B cell (primary cell): Measurements from ENCODE around the gene PSMD6. TPM values are rescaled to one million over a fixed set of nuclear protein-coding genes. Genes with fewer than 3 reads are reported as not detected.

Experiments used
- ATAC-seq: fragments of 200-7000 bp; cut with Tn5 transposase; one replicate; pipeline ENCODE4 v1.10.0; 2021; ENCODE audit warnings: low read depth, mild to moderate bottlenecking, moderate number of reproducible peaks, moderate library complexity
- CTCF ChIA-PET: fragments of 350-600 bp; sonication (Branson Sonifier 250); formaldehyde crosslinking; loops from one replicate; lab custom pipeline; 2021; ENCODE audit warnings: antibody characterized with exemption, inconsistent platforms; lab: Charles Lee
- POLR2A ChIA-PET: fragments of 350-600 bp; sonication (Branson Sonifier 250); formaldehyde crosslinking; loops from one replicate; lab custom pipeline; 2021; ENCODE audit warnings: antibody characterized with exemption; lab: Charles Lee
- DNase-seq: peaks from one replicate; pipeline ENCODE4 v3.0.0; 2013
- H2AFZ ChIP-seq: 2 replicates; pipeline ENCODE4 v1.6.1; 2012; ENCODE audit warnings: mild to moderate bottlenecking, low read depth, low read length; ENCODE audit not compliant: insufficient read depth, poor library complexity, severe bottlenecking
- H3K27ac ChIP-seq, 2 donors: 1 replicate in 1 of 2; 2 replicates in 1 of 2; pipeline ENCODE4 v1.5.1; 2012 to 2013; ENCODE audit warnings: low read length in 2 of 2, mild to moderate bottlenecking in 2 of 2, moderate library complexity in 1 of 2
- H3K27me3 ChIP-seq, 4 experiments: fragments of 200-600 bp in 1 of 4; sonication (generic) in 1 of 4; replicated peaks in 1 of 4; 1 replicate in 2 of 4; 2 replicates in 2 of 4; pipeline versions ENCODE4 v1.6.1 to v1.7.0; 2013 to 2016; ENCODE audit warnings: low read length in 3 of 4, mild to moderate bottlenecking in 2 of 4, mixed read lengths in 1 of 4, moderate library complexity in 1 of 4; ENCODE audit not compliant: insufficient read depth in 4 of 4, control insufficient read depth in 3 of 4; ENCODE audit errors: control extremely low read depth in 1 of 4
- H3K36me3 ChIP-seq, 2 experiments: replicated peaks in 1 of 2; 1 replicate in 1 of 2; 2 replicates in 1 of 2; pipeline versions ENCODE4 v1.6.1 to v1.7.1; 2013; ENCODE audit warnings: low read length in 1 of 2; ENCODE audit not compliant: insufficient read depth in 2 of 2, control insufficient read depth in 1 of 2; ENCODE audit errors: control extremely low read depth in 1 of 2, extremely low read depth in 1 of 2
- H3K4me1 ChIP-seq, 2 donors: fragments of 200-600 bp in 1 of 2; sonication (generic) in 1 of 2; 1 replicate in 1 of 2; 2 replicates in 1 of 2; pipeline versions ENCODE4 v1.5.1 to v1.6.1; 2013 to 2017; ENCODE audit warnings: low read length in 2 of 2; ENCODE audit not compliant: control insufficient read depth in 2 of 2, insufficient read depth in 2 of 2
- H3K4me2 ChIP-seq: replicated peaks from 2 replicates; pipeline ENCODE3; 2012; ENCODE audit warnings: mild to moderate bottlenecking, low read depth, low read length; ENCODE audit not compliant: poor library complexity, severe bottlenecking
- H3K4me3 ChIP-seq, 5 experiments: fragments of 200-600 bp in 1 of 5; sonication (generic) in 1 of 5; 1 replicate in 3 of 5; 2 replicates in 2 of 5; pipeline versions ENCODE4 v1.5.1 to v1.7.0; 2011 to 2016; ENCODE audit warnings: low read length in 4 of 5, mild to moderate bottlenecking in 4 of 5, low read depth in 2 of 5, control low read depth in 1 of 5, moderate library complexity in 1 of 5; ENCODE audit not compliant: insufficient read depth in 1 of 5; ENCODE audit errors: control extremely low read depth in 1 of 5, extremely low read depth in 1 of 5
- H3K79me2 ChIP-seq: fragments of 200-600 bp; sonication (generic); one replicate; pipeline ENCODE4 v1.6.0; 2016; ENCODE audit warnings: low read length; ENCODE audit not compliant: control insufficient read depth, insufficient read depth
- H3K9ac ChIP-seq: fragments of 200-600 bp; sonication (generic); 2 replicates; pipeline ENCODE4 v1.6.1; 2017; ENCODE audit warnings: mild to moderate bottlenecking, low read length, moderate library complexity
- H3K9me3 ChIP-seq, 3 donors: one replicate each; pipeline versions ENCODE4 v1.6.1 to v1.7.1; 2013; ENCODE audit warnings: low read length in 2 of 3; ENCODE audit not compliant: control insufficient read depth in 2 of 3, insufficient read depth in 1 of 3; ENCODE audit errors: control extremely low read depth in 1 of 3
- H4K20me1 ChIP-seq: 2 replicates; pipeline ENCODE4 v1.6.0; 2012; ENCODE audit warnings: mild to moderate bottlenecking, low read length; ENCODE audit not compliant: insufficient read depth, control insufficient read depth, poor library complexity, severe bottlenecking
- H3K27ac Mint-ChIP-seq: one replicate; pipeline ENCODE4 v1.8.0; 2021; ENCODE audit warnings: mixed read lengths
- H3K27me3 Mint-ChIP-seq: one replicate; pipeline ENCODE4 v1.8.0; 2021; ENCODE audit warnings: mixed read lengths
- H3K4me1 Mint-ChIP-seq: one replicate; pipeline ENCODE4 v1.8.0; 2021; ENCODE audit warnings: mixed read lengths
- H3K4me3 Mint-ChIP-seq: one replicate; pipeline ENCODE4 v1.8.0; 2021; ENCODE audit warnings: mixed read lengths
- H3K9me3 Mint-ChIP-seq: one replicate; pipeline ENCODE4 v1.8.0; 2022; ENCODE audit warnings: mixed read lengths; ENCODE audit not compliant: insufficient read depth
- CTCF ChIP-seq: fragments of 200-600 bp; IDR thresholded peaks from one replicate; pipeline ENCODE4 v1.8.0; 2022; ENCODE audit warnings: antibody characterized with exemption, mild to moderate bottlenecking
- EZH2 ChIP-seq: IDR thresholded peaks from 2 replicates; pipeline ENCODE4 v1.6.1; 2012; ENCODE audit warnings: borderline replicate concordance, low read depth, mild to moderate bottlenecking, moderate library complexity, low read length; ENCODE audit not compliant: insufficient read depth, poor library complexity, severe bottlenecking
- WGBS: methylation state at CpG from one replicate; pipeline ENCODE4 v1.1.5; 2013; ENCODE audit warnings: missing lambda C conversion rate; ENCODE audit not compliant: insufficient coverage; 5-methylcytosine and 5-hydroxymethylcytosine counted together
- intact Hi-C: fragments of 100-400 bp; cut with micrococcal nuclease; formaldehyde crosslinking; loops from one replicate; pipeline ENCODE4 v1.10.0; 2022
- polyA plus RNA-seq: library from polyadenylated mRNA; depleted of rRNA; stranded (reverse); fragments of >200 nt; gene quantifications from 2 replicates; pipeline ENCODE4 v1.2.3, GENCODE V29; 2012
- total RNA-seq, 2 donors: library from RNA; stranded (reverse); fragments of 120-200 nt in 1 of 2; gene quantifications; 1 replicate in 1 of 2; 2 replicates in 1 of 2; pipeline versions ENCODE4 v1.2.3 to v1.2.4, GENCODE V29; 2013 to 2022

The PSMD6 gene
- total and polyA plus RNA-seq, 2 donors (not counting 1 experiment from before 2014, with no cell fraction given): 34.7 to 63.4 TPM

DNA sequence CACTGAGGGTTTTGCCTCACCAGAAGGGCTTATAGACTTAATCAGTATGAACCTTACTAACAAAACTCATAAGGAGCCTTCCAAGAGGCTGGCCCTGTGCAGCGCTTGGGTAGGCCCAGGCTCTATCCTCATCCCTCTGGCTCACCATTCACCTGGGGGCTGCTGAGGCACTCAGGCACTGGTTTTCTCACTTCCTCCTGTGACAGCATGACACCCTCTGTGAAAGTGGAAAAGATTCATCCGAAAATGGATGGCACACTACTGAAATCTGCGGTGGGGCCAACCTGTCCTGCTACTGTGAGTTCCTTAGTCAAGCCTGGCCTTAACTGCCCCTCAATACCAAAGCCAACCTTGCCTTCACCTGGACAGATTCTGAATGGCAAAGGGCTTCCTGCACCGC, 41.3 kb downstream of the PSMD6 start:
- H3K27me3 ChIP-seq: no peaks in the 10 kb centered on the region
- no peaks in the 10 kb centered on the region for H3K9me3 ChIP-seq
- H3K36me3 ChIP-seq: peaks cover 0 to 69% of the 10 kb centered on the region in 2 experiments
- H3K79me2 ChIP-seq: peaks cover 20% of the 10 kb centered on the region
- Mint-ChIP-seq H3K4me1 (peaks cover 21% of the 10 kb centered on the region), H3K9me3 (no peaks in the 10 kb centered on the region), H3K27me3 (no peaks in the 10 kb centered on the region), H3K27ac (no peak overlapping the region), H3K4me3 (no peak overlapping the region)
- H2AFZ ChIP-seq: no peak overlapping the region
- peaks cover 19% of the 10 kb centered on the region for H4K20me1 ChIP-seq
- TF ChIP-seq CTCF (no peak), EZH2 (no peak)
- peaks cover 0 to 8% of the 10 kb centered on the region in 2 donors for H3K4me1 ChIP-seq
- intact Hi-C loops: no loop called here
- POLR2A ChIA-PET: no interaction called here
- no peak overlapping the region for H3K27ac ChIP-seq
- DNase-seq: no peak
- ATAC-seq: no peak
- H3K9ac ChIP-seq: no peak overlapping the region
- no peak overlapping the region for H3K4me2 ChIP-seq
- no peak overlapping the region for H3K4me3 ChIP-seq
- CTCF ChIA-PET: interaction anchor here (1.1 to 1.8 kb wide), 3 partner anchors 11 to 17 kb away, joined by 3 to 4 read pairs (median 3); no protein-coding TSS in a partner anchor
- 93% methylated on average over 2 of the region's 4 CpGs for WGBS

DNA sequence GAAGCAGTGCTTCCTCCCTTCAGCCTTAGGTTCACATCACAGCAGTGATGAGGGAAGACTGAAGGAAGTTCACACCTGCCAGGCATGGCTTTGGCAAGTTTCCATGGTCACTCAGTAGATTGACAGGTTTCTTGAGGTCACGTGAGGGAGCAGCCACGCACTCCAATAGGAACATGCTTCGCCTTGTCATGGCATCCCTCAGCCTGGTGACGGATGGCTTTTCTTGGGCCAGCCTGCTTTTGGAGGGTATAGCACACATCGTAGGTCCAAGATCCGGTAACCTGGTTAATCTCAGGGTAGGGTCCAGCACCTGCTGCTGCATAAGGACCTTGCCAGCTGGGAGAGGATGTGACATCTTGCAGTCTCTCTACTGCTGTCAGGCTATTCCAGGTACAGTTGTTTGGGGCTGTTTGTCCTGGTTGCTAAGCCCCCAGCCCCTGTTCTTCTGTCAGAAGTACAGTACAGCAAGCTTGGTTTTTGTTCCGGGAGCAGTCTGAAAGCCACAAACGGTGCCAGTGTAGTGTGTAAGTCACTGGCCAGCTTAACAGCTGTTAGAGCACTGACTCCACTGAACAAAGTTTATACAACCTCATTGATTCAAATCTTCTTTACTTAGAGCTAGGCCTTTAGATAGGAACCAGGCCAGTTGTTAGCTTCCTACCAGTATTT, 42.3 kb downstream of the PSMD6 start:
- WGBS: 98% methylated on average over 8 of the region's 8 CpGs

More for the DNA sequence above, 42.3 kb downstream of the PSMD6 start:
- ChIA-PET POLR2A (no interaction called here), CTCF (interaction anchor here (1.0 kb wide), 1 partner anchor 19 kb away, joined by 4 read pairs; no protein-coding TSS in a partner anchor)
- ATAC-seq (no peak), DNase-seq (no peak)
- Histone ChIP-seq H2AFZ (no peak overlapping the region), H3K27me3 (no peaks in the 10 kb centered on the region), H3K36me3 (peaks cover 0 to 59% of the 10 kb centered on the region in 2 experiments), H4K20me1 (peaks cover 23% of the 10 kb centered on the region), H3K4me1 (peaks cover 0 to 8% of the 10 kb centered on the region in 2 donors), H3K79me2 (peaks cover 26% of the 10 kb centered on the region), H3K27ac (no peak overlapping the region), H3K4me3 (no peak overlapping the region), H3K9ac (no peak overlapping the region), H3K4me2 (no peak overlapping the region), H3K9me3 (no peaks in the 10 kb centered on the region)
- Mint-ChIP-seq H3K27me3 (no peaks in the 10 kb centered on the region), H3K9me3 (no peaks in the 10 kb centered on the region), H3K27ac (no peak overlapping the region), H3K4me1 (peaks cover 24% of the 10 kb centered on the region), H3K4me3 (no peak overlapping the region)
- intact Hi-C loops: no loop called here
- no peak for TF ChIP-seq CTCF
- TF ChIP-seq EZH2: no peak
